Upper lobe of right lung (tissue), 1 donor: Measurements from ENCODE around the gene SPR. TPM values are rescaled to one million over a fixed set of nuclear protein-coding genes. Genes with fewer than 3 reads are reported as not detected.

Source experiments
- ATAC-seq: fragments of 200-7000 bp; cut with Tn5 transposase; one replicate; pipeline ENCODE4 v1.9.1; 2020; ENCODE audit warnings: mild to moderate bottlenecking, moderate library complexity
- DNase-seq: peaks from one replicate; pipeline ENCODE4 v3.0.0-alpha.2; 2020
- H3K27ac ChIP-seq: fragments of 200-600 bp; one replicate; pipeline ENCODE4 v1.8.0; 2022
- H3K27me3 ChIP-seq: fragments of 200-600 bp; one replicate; pipeline ENCODE4 v1.8.0; 2022; ENCODE audit warnings: mild to moderate bottlenecking
- H3K36me3 ChIP-seq: fragments of 200-600 bp; one replicate; pipeline ENCODE4 v1.8.0; 2022
- H3K4me1 ChIP-seq: fragments of 200-600 bp; one replicate; pipeline ENCODE4 v1.8.0; 2022
- H3K4me3 ChIP-seq: fragments of 200-600 bp; one replicate; pipeline ENCODE4 v1.8.0; 2022; ENCODE audit warnings: mild to moderate bottlenecking
- H3K9me3 ChIP-seq: fragments of 200-600 bp; one replicate; pipeline ENCODE4 v1.8.0; 2022
- intact Hi-C: fragments of 100-400 bp; cut with DNase I; formaldehyde crosslinking; loops from one replicate; pipeline ENCODE4 v1.11.0; 2022
- total RNA-seq: library from RNA; stranded (reverse); fragmentation: NEBNext Ultra II Directional; extraction: Animal tissue kit (Norgen Biotek cat#: 25700); gene quantifications from one replicate; pipeline ENCODE4 v1.2.1, GENCODE V29; 2021
- TF ChIP-seq, protein P1 (sequence below): fragments of 200-600 bp; IDR thresholded peaks from one replicate; pipeline ENCODE4 v1.8.0; 2022; ENCODE audit warnings: antibody characterized with exemption
- donor health status: DM: no; HTN: yes; CAD: no; lungs with severe emphysema.

Gene SPR
- total RNA-seq, 1 donor from 2014 or later, result 44.1 TPM

DNA sequence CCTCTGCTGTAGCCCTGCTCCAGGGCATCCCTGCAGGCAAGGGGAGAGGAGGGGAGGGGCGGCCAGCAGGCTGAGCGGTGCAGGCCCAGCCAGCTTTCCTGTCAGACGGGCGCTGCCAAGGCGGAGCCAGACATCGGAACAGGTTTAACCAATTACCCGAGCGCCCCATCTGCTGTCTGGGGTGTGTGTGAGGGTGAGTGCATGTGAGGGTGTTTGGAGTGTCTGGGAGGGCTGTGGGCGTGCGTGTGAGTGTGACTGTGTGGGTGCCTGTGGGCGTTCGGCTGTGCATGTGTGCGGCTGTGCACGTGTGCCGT lies 50.1 kb downstream of the SPR start:
- intact Hi-C loops, result no loop called here
- Histone ChIP-seq H3K27ac (no peak overlapping the region), H3K4me1 (no peaks in the 10 kb centered on the region), H3K27me3 (no peaks in the 10 kb centered on the region), H3K36me3 (no peaks in the 10 kb centered on the region), H3K9me3 (no peaks in the 10 kb centered on the region), H3K4me3 (no peak overlapping the region)
- no peak for DNase-seq
- TF ChIP-seq, protein P1, sequence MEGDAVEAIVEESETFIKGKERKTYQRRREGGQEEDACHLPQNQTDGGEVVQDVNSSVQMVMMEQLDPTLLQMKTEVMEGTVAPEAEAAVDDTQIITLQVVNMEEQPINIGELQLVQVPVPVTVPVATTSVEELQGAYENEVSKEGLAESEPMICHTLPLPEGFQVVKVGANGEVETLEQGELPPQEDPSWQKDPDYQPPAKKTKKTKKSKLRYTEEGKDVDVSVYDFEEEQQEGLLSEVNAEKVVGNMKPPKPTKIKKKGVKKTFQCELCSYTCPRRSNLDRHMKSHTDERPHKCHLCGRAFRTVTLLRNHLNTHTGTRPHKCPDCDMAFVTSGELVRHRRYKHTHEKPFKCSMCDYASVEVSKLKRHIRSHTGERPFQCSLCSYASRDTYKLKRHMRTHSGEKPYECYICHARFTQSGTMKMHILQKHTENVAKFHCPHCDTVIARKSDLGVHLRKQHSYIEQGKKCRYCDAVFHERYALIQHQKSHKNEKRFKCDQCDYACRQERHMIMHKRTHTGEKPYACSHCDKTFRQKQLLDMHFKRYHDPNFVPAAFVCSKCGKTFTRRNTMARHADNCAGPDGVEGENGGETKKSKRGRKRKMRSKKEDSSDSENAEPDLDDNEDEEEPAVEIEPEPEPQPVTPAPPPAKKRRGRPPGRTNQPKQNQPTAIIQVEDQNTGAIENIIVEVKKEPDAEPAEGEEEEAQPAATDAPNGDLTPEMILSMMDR, result no peak
- ATAC-seq, result no peak

DNA sequence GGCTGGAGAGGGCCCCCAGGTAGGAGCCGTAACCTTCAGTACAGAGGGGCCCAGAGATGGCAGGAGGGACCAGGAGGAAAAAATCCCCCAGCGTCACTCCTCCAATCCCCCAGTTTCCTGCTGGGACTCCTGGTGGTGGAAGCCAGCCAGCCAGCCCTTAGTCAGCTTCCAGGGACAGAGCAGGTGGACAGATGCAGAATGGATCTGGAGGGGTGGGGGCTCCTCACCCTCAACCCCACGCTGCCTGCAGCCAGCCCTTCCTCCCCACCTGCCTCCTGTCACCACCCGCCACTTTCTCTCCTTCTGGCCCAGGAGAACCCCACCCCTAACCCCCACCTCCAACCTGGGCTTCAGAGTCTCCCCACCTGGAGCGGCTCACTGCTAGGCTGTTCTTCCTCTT lies 51.2 kb downstream of the SPR start:
- no peak for DNase-seq
- no peaks in the 10 kb centered on the region for H3K9me3 ChIP-seq
- no peak overlapping the region for H3K4me3 ChIP-seq
- no peak for ATAC-seq
- H3K36me3 ChIP-seq, result no peaks in the 10 kb centered on the region
- intact Hi-C loops, result no loop called here
- no peaks in the 10 kb centered on the region for H3K4me1 ChIP-seq
- H3K27ac ChIP-seq, result no peak overlapping the region
- no peaks in the 10 kb centered on the region for H3K27me3 ChIP-seq
- TF ChIP-seq, protein P1, result no peak

DNA sequence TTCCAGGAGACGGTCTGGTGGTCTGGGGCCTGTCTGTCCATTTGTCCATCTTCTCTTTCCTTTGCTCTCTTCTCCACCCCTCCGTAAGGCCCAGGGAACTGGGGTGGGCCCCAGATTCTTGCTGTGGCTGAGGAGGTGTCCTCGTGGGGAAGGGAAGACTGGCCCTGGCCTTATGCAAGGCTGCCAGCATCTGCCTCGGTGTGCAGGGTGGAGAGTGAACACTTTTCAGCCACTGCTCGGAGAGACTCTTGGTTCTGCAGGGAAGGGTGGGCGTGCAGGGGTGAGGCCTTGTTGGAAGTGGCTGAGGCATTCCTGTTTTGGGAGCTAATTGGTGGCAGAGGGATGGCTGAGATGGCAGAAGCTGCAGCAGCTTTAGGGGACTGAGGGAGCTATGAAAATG lies 53.2 kb downstream of the SPR start:
- no peak overlapping the region for H3K27ac ChIP-seq
- no peak for ATAC-seq
- intact Hi-C loops, result no loop called here
- H3K4me1 ChIP-seq, result no peaks in the 10 kb centered on the region
- TF ChIP-seq, protein P1, result no peak
- H3K27me3 ChIP-seq, result no peaks in the 10 kb centered on the region
- H3K4me3 ChIP-seq, result no peak overlapping the region
- no peaks in the 10 kb centered on the region for H3K9me3 ChIP-seq
- no peaks in the 10 kb centered on the region for H3K36me3 ChIP-seq
- DNase-seq, result no peak

DNA sequence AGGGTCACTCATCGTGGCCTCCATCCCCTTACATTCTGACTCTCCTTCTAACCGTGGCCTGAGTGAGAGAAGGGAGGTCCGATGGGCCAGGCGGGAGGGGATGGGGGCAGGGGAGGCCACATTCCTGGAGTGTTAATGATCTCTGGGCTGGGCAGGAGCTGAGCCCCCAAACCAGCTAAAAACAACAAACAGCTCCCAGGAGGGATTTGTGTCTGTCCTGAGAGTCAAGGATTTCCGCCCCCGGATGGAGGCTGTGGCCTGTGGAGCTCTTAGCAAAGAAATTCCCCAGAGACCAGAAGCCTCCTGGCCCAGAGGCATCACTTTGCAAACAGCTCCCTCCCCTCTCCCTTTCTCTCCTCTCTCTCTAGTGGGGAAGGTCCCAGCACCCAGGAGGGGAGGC lies 53.6 kb downstream of the SPR start:
- Histone ChIP-seq H3K27me3 (no peaks in the 10 kb centered on the region), H3K27ac (no peak overlapping the region), H3K4me3 (no peak overlapping the region), H3K9me3 (no peaks in the 10 kb centered on the region), H3K36me3 (no peaks in the 10 kb centered on the region), H3K4me1 (no peaks in the 10 kb centered on the region)
- intact Hi-C loops, result no loop called here
- DNase-seq (no peak), ATAC-seq (no peak)
- TF ChIP-seq, protein P1, result no peak

Other genes with a start within 250 kb of the SPR start
- 35.2 TPM for gene EXOC6B, start 61.4 kb upstream of the SPR start, total RNA-seq
- gene EMX1, start 30.1 kb downstream of the SPR start, total RNA-seq, result not detected
- 13.1 TPM for gene SFXN5, start 184.3 kb downstream of the SPR start, total RNA-seq
- gene RAB11FIP5, start 225.5 kb downstream of the SPR start, total RNA-seq, result 28.8 TPM